H9 (cell line): ENCODE results near the gene RALGPS2. TPM values are rescaled to one million over a fixed set of nuclear protein-coding genes. Genes with fewer than 3 reads are reported as not detected.

Experiments used
- DNase-seq: peaks from one replicate; pipeline ENCODE4 v3.0.0-alpha.2; 2017
- H2AFZ ChIP-seq: one replicate; pipeline ENCODE4 v1.6.1; 2013; ENCODE audit warnings: mild to moderate bottlenecking, low read length, control low read depth, moderate library complexity
- H2AK5ac ChIP-seq: 2 replicates; pipeline ENCODE4 v1.6.1; 2013; ENCODE audit warnings: low read length, control low read depth, mixed read lengths; ENCODE audit not compliant: insufficient read length
- H2BK120ac ChIP-seq: one replicate; pipeline ENCODE4 v1.6.1; 2013; ENCODE audit warnings: low read depth, mild to moderate bottlenecking, low read length, control low read depth, inconsistent platforms; ENCODE audit not compliant: poor library complexity, severe bottlenecking
- H2BK12ac ChIP-seq: 2 replicates; pipeline ENCODE4 v1.6.1; 2013; ENCODE audit warnings: low read length, control low read depth, mixed read lengths, low read depth; ENCODE audit not compliant: insufficient read length
- H2BK15ac ChIP-seq: 2 replicates; pipeline ENCODE4 v1.6.1; 2013; ENCODE audit warnings: low read depth, low read length, control low read depth
- H2BK20ac ChIP-seq: one replicate; pipeline ENCODE4 v1.6.1; 2013; ENCODE audit warnings: low read depth, mild to moderate bottlenecking, low read length, control low read depth, inconsistent platforms; ENCODE audit not compliant: poor library complexity, severe bottlenecking
- H2BK5ac ChIP-seq: 2 replicates; pipeline ENCODE4 v1.6.1; 2013; ENCODE audit warnings: low read length, control low read depth, mixed read lengths; ENCODE audit not compliant: insufficient read length
- H3K14ac ChIP-seq: 2 replicates; pipeline ENCODE4 v1.6.1; 2013; ENCODE audit warnings: low read length, control low read depth; ENCODE audit not compliant: insufficient read depth
- H3K18ac ChIP-seq: 2 replicates; pipeline ENCODE4 v1.6.1; 2013; ENCODE audit warnings: low read depth, mild to moderate bottlenecking, mixed read lengths, low read length, control low read depth; ENCODE audit not compliant: insufficient read length
- H3K23ac ChIP-seq: 2 replicates; pipeline ENCODE4 v1.6.1; 2013; ENCODE audit warnings: low read length, control low read depth, mixed read lengths, low read depth; ENCODE audit not compliant: insufficient read length
- H3K23me2 ChIP-seq: 2 replicates; pipeline ENCODE4 v1.6.1; 2013; ENCODE audit warnings: low read depth, mild to moderate bottlenecking, mixed read lengths, low read length, control low read depth; ENCODE audit not compliant: insufficient read length, poor library complexity, severe bottlenecking
- H3K27ac ChIP-seq: 2 replicates; pipeline ENCODE4 v1.5.1; 2013; ENCODE audit warnings: low read length, control low read depth, mixed read lengths, low read depth; ENCODE audit not compliant: insufficient read length
- H3K27me3 ChIP-seq: 2 replicates; pipeline ENCODE4 v1.6.1; 2013; ENCODE audit warnings: low read length, control low read depth, inconsistent platforms; ENCODE audit not compliant: insufficient read depth
- H3K4ac ChIP-seq: 2 replicates; pipeline ENCODE4 v1.6.1; 2013; ENCODE audit warnings: low read depth, mild to moderate bottlenecking, control low read depth, inconsistent platforms, low read length, moderate library complexity
- H3K4me1 ChIP-seq: 2 replicates; pipeline ENCODE4 v1.6.1; 2013; ENCODE audit warnings: low read length, control low read depth, inconsistent platforms; ENCODE audit not compliant: insufficient read depth
- H3K4me2 ChIP-seq: 2 replicates; pipeline ENCODE4 v1.6.1; 2013; ENCODE audit warnings: low read length, control low read depth, mixed read lengths; ENCODE audit not compliant: insufficient read length, insufficient read depth
- H3K56ac ChIP-seq: 2 replicates; pipeline ENCODE4 v1.6.1; 2013; ENCODE audit warnings: low read depth, mild to moderate bottlenecking, mixed read lengths, low read length, control low read depth; ENCODE audit not compliant: insufficient read length
- H3K79me1 ChIP-seq: 2 replicates; pipeline ENCODE4 v1.6.1; 2013; ENCODE audit warnings: low read depth, mild to moderate bottlenecking, moderate library complexity, low read length, control low read depth, inconsistent platforms; ENCODE audit not compliant: insufficient read depth, poor library complexity, severe bottlenecking
- H3K79me2 ChIP-seq: 2 replicates; pipeline ENCODE4 v1.6.1; 2013; ENCODE audit warnings: low read length, control low read depth, inconsistent platforms; ENCODE audit not compliant: insufficient read depth
- H3K9ac ChIP-seq: 2 replicates; pipeline ENCODE4 v1.6.1; 2013; ENCODE audit warnings: low read length, control low read depth, mixed read lengths; ENCODE audit not compliant: insufficient read length; ENCODE audit errors: extremely low read depth
- H3K9me3 ChIP-seq: one replicate; pipeline ENCODE4 v1.6.1; 2013; ENCODE audit warnings: low read depth, low read length, inconsistent platforms; ENCODE audit not compliant: control insufficient read depth
- H3T11ph ChIP-seq: one replicate; pipeline ENCODE4 v1.6.1; 2013; ENCODE audit warnings: mild to moderate bottlenecking, low read length, control low read depth, inconsistent platforms
- H4K20me1 ChIP-seq: one replicate; pipeline ENCODE4 v1.6.1; 2013; ENCODE audit not compliant: control insufficient read depth, insufficient read length, insufficient read depth
- H4K5ac ChIP-seq: 2 replicates; pipeline ENCODE4 v1.6.1; 2013; ENCODE audit warnings: low read depth, mild to moderate bottlenecking, mixed read lengths, low read length, control low read depth; ENCODE audit not compliant: insufficient read length
- H4K8ac ChIP-seq: replicated peaks from 2 replicates; pipeline ENCODE4 v1.6.1; 2013; ENCODE audit warnings: low read length, control low read depth, mixed read lengths, low read depth; ENCODE audit not compliant: insufficient read length
- H4K91ac ChIP-seq: 2 replicates; pipeline ENCODE4 v1.6.1; 2013; ENCODE audit warnings: low read depth, mild to moderate bottlenecking, moderate library complexity, mixed read lengths, low read length, control low read depth; ENCODE audit not compliant: insufficient read length
- H3K27ac Mint-ChIP-seq, 3 experiments: 2 replicates in 2 of 3; 3 replicates in 1 of 3; pipeline ENCODE4 v1.8.0; 2020 to 2021; ENCODE audit warnings: mixed read lengths in 3 of 3, mild to moderate bottlenecking in 1 of 3, moderate library complexity in 1 of 3
- H3K27me3 Mint-ChIP-seq: 2 replicates; pipeline ENCODE4 v1.8.0; 2021; ENCODE audit warnings: low read depth, mild to moderate bottlenecking, moderate library complexity, mixed read lengths
- H3K36me3 Mint-ChIP-seq, 3 experiments: 2 replicates in 2 of 3; 3 replicates in 1 of 3; pipeline ENCODE4 v1.8.0; 2020 to 2021; ENCODE audit warnings: low read depth in 3 of 3, mixed read lengths in 3 of 3; ENCODE audit not compliant: insufficient read depth in 1 of 3
- H3K4me1 Mint-ChIP-seq, 2 experiments: 2 replicates each; pipeline ENCODE4 v1.8.0; 2020; ENCODE audit warnings: mixed read lengths in 2 of 2
- H3K4me3 Mint-ChIP-seq, 2 experiments: 2 replicates in 1 of 2; 3 replicates in 1 of 2; pipeline ENCODE4 v1.8.0; 2020 to 2021; ENCODE audit warnings: mild to moderate bottlenecking in 2 of 2, mixed read lengths in 2 of 2, moderate library complexity in 1 of 2
- H3K9me3 Mint-ChIP-seq, 2 experiments: 2 replicates in 1 of 2; 3 replicates in 1 of 2; pipeline ENCODE4 v1.8.0; 2020; ENCODE audit warnings: mild to moderate bottlenecking in 2 of 2, mixed read lengths in 2 of 2, moderate library complexity in 1 of 2
- CTCF ChIP-seq: fragments of 200-600 bp; sonication (generic); conservative IDR thresholded peaks from 3 replicates; pipeline ENCODE4 v1.8.0; 2021; ENCODE audit warnings: antibody characterized with exemption, mild to moderate bottlenecking
- whole genome bisulfite sequencing: extraction: QIAGEN DNeasy Blood & Tissue Kit; methylation state at CpG from one replicate; pipeline ENCODE4 v1.1.7; 2013; ENCODE audit warnings: missing lambda C conversion rate, low lambda C conversion rate, mixed read lengths; ENCODE audit not compliant: insufficient read length; ENCODE audit errors: extremely low coverage; 5-methylcytosine and 5-hydroxymethylcytosine counted together
- total RNA-seq: library from RNA; stranded (reverse); gene quantifications from 2 replicates; pipeline ENCODE4 v1.2.1, GENCODE V29; 2021

The RALGPS2 gene
- total RNA-seq, 1 experiment from 2014 or later: 32.6 TPM

GRCh38 chr1:178694923-178695525 lies 30.0 kb upstream of the RALGPS2 start:
- H3K27ac Mint-ChIP-seq: peak overlapping the region in 1 of 3 experiments; percentile 44; a peak in 2 of 7 replicates
- Histone ChIP-seq H3T11ph (no peak overlapping the region), H3K23me2 (no peaks in the 10 kb centered on the region), H3K9me3 (no peaks in the 10 kb centered on the region), H3K14ac (no peak overlapping the region), H3K79me2 (no peaks in the 10 kb centered on the region), H4K8ac (no peak overlapping the region), H4K20me1 (no peaks in the 10 kb centered on the region), H3K9ac (no peak overlapping the region), H3K4me1 (no peaks in the 10 kb centered on the region), H2AFZ (no peak overlapping the region), H3K27me3 (no peaks in the 10 kb centered on the region), H3K4ac (no peak overlapping the region), H4K5ac (no peak overlapping the region), H2BK12ac (no peak overlapping the region), H2BK5ac (no peak overlapping the region), H2BK20ac (no peak overlapping the region), H4K91ac (no peak overlapping the region), H3K18ac (no peak overlapping the region), H3K23ac (no peak overlapping the region), H2BK15ac (no peak overlapping the region), H3K79me1 (no peaks in the 10 kb centered on the region), H3K56ac (no peak overlapping the region), H3K27ac (no peak overlapping the region), H2AK5ac (no peak overlapping the region), H3K4me2 (no peak overlapping the region), H2BK120ac (no peak overlapping the region)
- peaks cover 2% of the 10 kb centered on the region; the same call in 1 of the 2 replicates for H3K27me3 Mint-ChIP-seq
- no peak overlapping the region for H3K4me3 Mint-ChIP-seq
- H3K4me1 Mint-ChIP-seq: no peaks in the 10 kb centered on the region
- TF ChIP-seq CTCF: no peak
- H3K36me3 Mint-ChIP-seq: no peaks in the 10 kb centered on the region
- no peak for DNase-seq
- no peaks in the 10 kb centered on the region for H3K9me3 Mint-ChIP-seq
- no CpG with 5 or more reads among the region's 2 CpGs for WGBS
